Left ventricle myocardium inferior (tissue), 1 donor: ENCODE data around the gene APLP2. TPM values are rescaled to one million over a fixed set of nuclear protein-coding genes. Genes with fewer than 3 reads are reported as not detected.
"Not testable (repeated sequence)": the region's sequence is repeated elsewhere in the genome, so short reads cannot be mapped to it uniquely, and the experiment has no call there.

Experiments used
- DNase-seq: peaks from one replicate; pipeline ENCODE4 v3.0.0-alpha.2; 2020
- H3K27ac ChIP-seq: fragments of 200-600 bp; replicated peaks from 2 replicates; pipeline ENCODE4 v1.8.0; 2021
- H3K27me3 ChIP-seq: fragments of 200-600 bp; 2 replicates; pipeline ENCODE4 v1.8.0; 2021; ENCODE audit warnings: low read depth
- H3K36me3 ChIP-seq: fragments of 200-600 bp; 2 replicates; pipeline ENCODE4 v1.8.0; 2021
- H3K4me1 ChIP-seq: fragments of 200-600 bp; 2 replicates; pipeline ENCODE4 v1.8.0; 2021
- H3K4me3 ChIP-seq: fragments of 200-600 bp; 2 replicates; pipeline ENCODE4 v1.8.0; 2021; ENCODE audit warnings: mild to moderate bottlenecking, moderate library complexity
- H3K9me3 ChIP-seq: fragments of 200-600 bp; replicated peaks from 2 replicates; pipeline ENCODE4 v1.8.0; 2021
- CTCF ChIP-seq: fragments of 200-600 bp; IDR thresholded peaks from 2 replicates; pipeline ENCODE4 v1.8.0; 2021; ENCODE audit warnings: antibody characterized with exemption, mild to moderate bottlenecking, borderline replicate concordance
- intact Hi-C: fragments of 100-400 bp; cut with micrococcal nuclease; formaldehyde crosslinking; loops from one replicate; pipeline ENCODE4 v1.11.0; 2022
- long read RNA-seq: library from polyadenylated mRNA; unstranded; transcript quantifications from one replicate; pipeline ENCODE4 v2.0.0, GENCODE V29; 2021
- total RNA-seq: library from RNA; stranded (reverse); fragmentation: NEBNext Ultra II Directional; extraction: Animal tissue kit (Norgen Biotek cat#: 25700); gene quantifications from one replicate; pipeline ENCODE4 v1.2.1, GENCODE V29; 2021
- donor health status: DM: no; HTN: yes; CAD: no; lungs with severe emphysema.

The APLP2 gene
- 325 TPM for total RNA-seq
- long read RNA-seq, transcript APLP2-201 (18 exons, 3,727 nt) = minor isoform, 11 of 546 reads
- long read RNA-seq, transcript APLP2-210 (16 exons, 2,530 nt) = minor isoform, 79 of 546 reads
- long read RNA-seq, transcript APLP2-203 (17 exons, 3,270 nt) = major isoform, 332 of 546 reads
- long read RNA-seq, partial matches to known transcripts = 95 of 546 reads
- long read RNA-seq, other reads (novel, unspliced or antisense) = 22 of 546 reads

DNA sequence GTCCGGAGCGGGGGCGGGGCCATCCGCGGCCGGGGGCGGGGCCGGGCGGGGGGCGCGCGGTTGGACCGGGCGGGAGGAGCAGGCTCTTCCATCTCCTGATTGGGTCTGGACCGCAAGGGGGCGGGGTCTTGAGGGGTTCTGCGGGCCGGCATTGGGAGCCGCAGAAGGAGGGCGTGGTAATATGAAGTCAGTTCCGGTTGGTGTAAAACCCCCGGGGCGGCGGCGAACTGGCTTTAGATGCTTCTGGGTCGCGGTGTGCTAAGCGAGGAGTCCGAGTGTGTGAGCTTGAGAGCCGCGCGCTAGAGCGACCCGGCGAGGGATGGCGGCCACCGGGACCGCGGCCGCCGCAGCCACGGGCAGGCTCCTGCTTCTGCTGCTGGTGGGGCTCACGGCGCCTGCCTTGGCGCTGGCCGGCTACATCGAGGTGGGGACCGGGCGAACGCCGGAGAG is at the start of gene APLP2:
APLP2 (plus strand) TSS at position 236 of the 450 bp plus-strand sequence; CDS start at position 320, 84 bp downstream.
- Histone ChIP-seq H3K27me3 (no peaks in the 10 kb centered on the region), H3K4me1 (peaks cover 38% of the 10 kb centered on the region), H3K36me3 (no peaks in the 10 kb centered on the region), H3K9me3 (no peaks in the 10 kb centered on the region), H3K4me3 (peak within 1 kb of the TSS; percentile 89), H3K27ac (peak within 1 kb of the TSS; percentile 99)
- no peak for TF ChIP-seq CTCF
- intact Hi-C loops = loop anchor here (5.0 kb wide), 1 partner anchor 62 kb away; no protein-coding TSS in a partner anchor
- peak; percentile 99 for DNase-seq

DNA sequence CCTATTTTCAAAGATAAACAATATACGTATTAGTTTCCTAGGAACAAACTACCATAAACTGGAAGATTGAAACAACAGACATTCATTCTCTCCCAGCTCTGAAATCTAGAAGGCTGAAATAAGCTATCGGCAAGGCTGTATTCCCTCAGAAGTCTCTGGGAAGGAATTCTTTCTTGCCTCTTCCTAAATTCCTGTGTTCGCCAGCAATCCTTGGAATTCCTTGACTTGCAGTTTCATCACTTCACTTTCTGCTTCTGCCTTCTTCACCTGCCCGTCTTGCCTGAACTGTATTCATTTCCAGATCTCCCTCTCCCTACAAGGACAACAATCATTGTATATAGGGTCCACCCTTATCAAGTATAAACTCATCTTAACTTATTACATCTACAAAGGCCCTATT is 49.4 kb upstream of the APLP2 start:
- Histone ChIP-seq H3K4me1 (no peaks in the 10 kb centered on the region), H3K36me3 (no peaks in the 10 kb centered on the region), H3K27me3 (no peaks in the 10 kb centered on the region), H3K4me3 (no peak overlapping the region), H3K9me3 (no peaks in the 10 kb centered on the region), H3K27ac (no peak overlapping the region)
- TF ChIP-seq CTCF = no peak
- DNase-seq = no peak
- intact Hi-C loops = no loop called here

- H3K36me3 ChIP-seq, H3K27me3 ChIP-seq, DNase-seq, H3K27ac ChIP-seq, H3K4me3 ChIP-seq, intact Hi-C loops, H3K4me1 ChIP-seq, H3K9me3 ChIP-seq: not testable (repeated sequence)
Measured at GRCh38 chr11:130021606-130022005, 48.1 kb upstream of the APLP2 start.

GRCh38 chr11:130022799-130023198 is 46.9 kb upstream of the APLP2 start:
- TF ChIP-seq CTCF = no peak
- Histone ChIP-seq H3K27ac (no peak overlapping the region), H3K9me3 (no peaks in the 10 kb centered on the region), H3K4me1 (no peaks in the 10 kb centered on the region), H3K36me3 (no peaks in the 10 kb centered on the region), H3K27me3 (no peaks in the 10 kb centered on the region), H3K4me3 (no peak overlapping the region)
- no peak for DNase-seq
- intact Hi-C loops = no loop called here

DNA sequence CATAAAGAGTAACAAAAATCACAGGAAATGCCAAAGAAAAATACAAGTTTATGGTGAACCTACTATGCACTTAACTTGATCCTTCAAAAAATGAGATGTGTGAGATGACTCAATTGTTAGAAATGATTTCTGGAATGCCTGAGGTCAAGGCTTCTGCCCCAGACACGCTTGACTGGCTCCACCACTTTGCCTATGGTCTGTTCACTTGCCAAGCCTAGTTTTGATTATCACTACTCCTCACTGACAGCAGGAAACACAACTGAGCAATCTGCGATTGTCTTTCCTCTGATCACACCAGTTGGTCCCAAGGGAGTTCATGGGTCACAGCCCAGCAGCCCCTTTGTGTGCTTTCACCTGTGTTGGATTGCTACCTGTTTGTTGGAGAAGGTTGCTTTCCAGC is 46.5 kb upstream of the APLP2 start:
- H3K4me3 ChIP-seq = no peak overlapping the region
- no peak for TF ChIP-seq CTCF
- H3K36me3 ChIP-seq = no peaks in the 10 kb centered on the region
- no peaks in the 10 kb centered on the region for H3K27me3 ChIP-seq
- intact Hi-C loops = no loop called here
- H3K4me1 ChIP-seq = no peaks in the 10 kb centered on the region
- H3K9me3 ChIP-seq = no peaks in the 10 kb centered on the region
- DNase-seq = no peak
- no peak overlapping the region for H3K27ac ChIP-seq

- H3K4me1 ChIP-seq = no peaks in the 10 kb centered on the region
- H3K36me3 ChIP-seq = no peaks in the 10 kb centered on the region
- H3K4me3 ChIP-seq = no peak overlapping the region
- H3K27me3 ChIP-seq = no peaks in the 10 kb centered on the region
- TF ChIP-seq CTCF = no peak
- H3K9me3 ChIP-seq = no peaks in the 10 kb centered on the region
- DNase-seq = no peak
- intact Hi-C loops = no loop called here
- H3K27ac ChIP-seq = no peak overlapping the region
Measured at GRCh38 chr11:130024361-130024760, 45.3 kb upstream of the APLP2 start.
